ENCODE measurements around the gene AGBL3.
"Not testable (repeated sequence)": the region's sequence is repeated elsewhere in the genome, so short reads cannot be mapped to it uniquely, and the experiment has no call there.

AGBL3 gene

DNA sequence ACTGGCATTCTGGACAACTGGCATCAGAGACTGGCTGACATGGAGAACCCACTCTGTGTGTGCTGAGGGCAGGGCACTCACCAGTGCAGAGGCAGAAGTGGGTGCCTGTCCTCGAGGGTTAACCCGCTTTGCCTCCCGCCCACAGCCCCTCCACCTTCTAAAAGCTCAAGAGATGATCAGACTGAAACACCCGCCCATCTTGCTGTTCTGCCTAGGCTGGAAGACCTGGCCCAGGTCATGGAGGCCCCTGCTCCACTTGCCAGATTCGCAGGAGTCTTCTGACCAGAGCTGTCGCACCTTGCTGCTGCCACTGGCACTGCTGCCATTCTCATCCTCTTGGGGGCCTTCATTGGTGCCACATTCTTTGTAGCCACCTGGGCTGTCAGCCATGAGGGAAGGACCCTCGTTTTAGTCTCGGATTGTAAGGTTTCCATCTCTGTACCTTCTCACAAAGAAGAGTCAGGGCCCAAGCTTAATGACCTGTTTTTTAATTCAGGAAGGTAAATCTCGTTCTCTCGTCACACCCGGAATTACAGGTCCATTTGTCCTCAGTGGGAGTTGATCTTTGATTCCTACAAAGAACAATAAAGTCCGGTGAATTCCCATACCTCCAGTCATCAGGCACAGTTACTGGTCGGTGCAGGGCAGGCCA, 182.3 kb downstream of the AGBL3 start:
- DNase-seq (ENCODE audit: low read depth in 2 of 2): no peak

DNA sequence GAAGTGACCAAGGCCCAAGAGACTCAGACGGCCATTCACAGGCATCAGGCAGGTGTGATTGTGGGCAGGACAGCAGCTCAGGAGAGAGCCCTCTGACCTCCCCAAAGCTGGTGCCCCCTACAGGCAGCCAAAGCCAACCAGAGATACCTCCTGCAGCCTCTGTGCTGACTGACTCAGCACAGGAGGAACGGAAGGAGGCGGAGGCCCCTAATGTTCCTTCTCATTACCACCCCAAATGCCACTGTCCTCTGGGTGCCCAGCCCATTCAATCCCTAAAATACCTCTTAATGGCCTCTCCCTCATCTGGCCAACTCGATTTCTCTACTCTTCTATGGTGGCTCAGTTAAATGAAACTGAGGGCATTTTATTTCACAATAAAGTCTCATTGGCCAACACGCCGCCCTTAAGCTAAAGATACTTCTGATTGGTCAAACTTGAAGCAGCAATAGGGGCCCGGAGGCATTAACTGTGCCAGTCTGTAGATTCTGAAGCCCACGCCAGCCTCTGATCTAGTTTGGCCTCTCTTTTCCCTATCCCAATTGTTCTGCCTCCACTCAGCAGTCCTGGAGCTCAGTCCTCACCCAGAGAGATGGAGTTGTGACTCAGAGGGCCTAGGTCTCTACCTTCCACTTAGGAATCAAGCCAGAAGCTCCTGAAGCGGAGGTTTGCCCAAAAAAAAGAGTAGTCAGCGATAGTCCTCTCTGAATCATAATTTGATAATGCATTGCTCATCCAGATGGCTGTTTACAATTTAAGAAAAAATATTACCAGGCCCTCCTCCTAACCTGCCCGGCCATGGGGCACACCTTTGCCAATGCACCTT, 183.0 kb downstream of the AGBL3 start:
- peak in 1 of 2 donors; percentile 34 for DNase-seq (ENCODE audit: low read depth in 2 of 2)

DNA sequence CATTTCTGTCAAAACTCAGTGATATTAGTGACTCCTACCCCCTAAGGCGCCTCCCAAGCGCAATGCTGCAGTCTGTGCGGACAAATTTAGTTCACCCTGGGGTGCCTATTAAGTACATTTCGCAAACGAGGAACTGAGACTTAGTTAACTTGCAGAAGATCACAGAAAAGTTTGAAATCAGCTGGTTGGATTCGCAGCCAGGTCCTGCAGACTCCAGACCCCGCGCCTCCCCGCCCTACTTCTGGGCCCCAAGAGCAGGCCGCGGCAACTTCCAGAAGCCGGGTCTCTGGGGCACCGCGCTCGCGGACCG, 183.6 kb downstream of the AGBL3 start:
- no peak for DNase-seq (ENCODE audit: low read depth in 2 of 2)

DNA sequence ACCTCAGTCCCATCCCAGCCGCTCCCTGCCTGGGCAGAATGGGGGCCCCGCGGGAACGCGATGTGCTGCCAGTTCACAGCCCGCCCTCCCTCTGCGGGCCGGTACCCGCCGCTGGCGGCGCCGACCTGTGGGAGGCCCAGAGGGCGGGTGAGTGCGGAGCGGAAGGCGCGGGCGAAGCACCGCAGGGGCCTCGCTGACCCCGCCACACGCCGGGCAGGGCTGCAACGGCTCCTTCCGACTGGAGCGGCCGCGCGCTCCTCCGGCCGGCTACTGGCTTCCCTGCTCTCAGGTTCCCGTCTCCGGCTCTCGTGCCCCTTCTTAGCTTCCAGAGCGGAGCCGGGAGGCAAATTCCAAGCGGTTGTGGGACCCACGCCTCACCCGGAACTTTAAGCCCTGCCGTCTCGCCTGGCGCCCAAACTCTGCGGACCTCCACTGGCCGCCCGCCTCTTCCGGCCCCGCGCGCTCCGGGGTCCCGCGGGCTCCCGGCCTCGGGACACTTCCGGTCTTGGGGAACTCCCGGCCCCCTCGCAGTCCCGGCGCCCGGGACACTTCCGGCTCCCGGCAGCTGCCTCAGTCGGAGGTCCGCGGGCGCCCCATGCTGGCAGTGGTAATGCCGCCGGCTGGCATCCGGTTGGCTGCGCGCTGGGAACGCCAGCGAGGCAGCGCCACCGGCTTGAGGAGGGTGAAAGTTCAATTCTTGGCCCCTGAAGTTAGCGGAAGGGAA, 184.1 kb downstream of the AGBL3 start, which contains the start of gene CYREN:
CYREN (minus strand) TSS at position 434 of the 724 bp plus-strand sequence. CDS start 1,785 bp downstream, outside the sequence.
- DNase-seq (ENCODE audit: low read depth in 2 of 2): peak; percentile 80 to 81

DNA sequence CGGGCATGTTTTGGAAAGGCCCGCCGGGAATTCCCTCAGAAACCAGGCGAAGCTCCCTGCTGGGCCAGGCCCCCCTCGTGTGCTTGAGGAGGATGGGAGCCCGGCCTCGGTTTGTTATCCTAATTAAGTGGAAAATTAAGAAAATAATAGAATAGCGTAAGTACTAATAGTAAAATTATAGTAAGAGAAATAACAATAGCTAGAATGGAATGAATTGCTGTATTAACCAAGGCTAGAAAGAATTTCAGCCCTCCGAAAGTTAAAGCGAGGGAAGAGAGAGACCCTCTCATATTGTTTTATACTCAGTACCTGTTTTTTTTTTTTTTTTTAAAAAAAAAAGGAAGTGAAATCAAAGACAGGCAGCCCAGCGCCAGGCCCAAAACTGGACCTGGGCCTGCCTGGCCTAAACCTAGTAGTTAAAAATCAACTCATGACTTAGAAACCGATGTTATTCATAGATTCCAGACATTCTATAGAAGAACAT, 184.7 kb downstream of the AGBL3 start:
- not testable (repeated sequence) for DNase-seq (ENCODE audit: low read depth in 2 of 2)

DNA sequence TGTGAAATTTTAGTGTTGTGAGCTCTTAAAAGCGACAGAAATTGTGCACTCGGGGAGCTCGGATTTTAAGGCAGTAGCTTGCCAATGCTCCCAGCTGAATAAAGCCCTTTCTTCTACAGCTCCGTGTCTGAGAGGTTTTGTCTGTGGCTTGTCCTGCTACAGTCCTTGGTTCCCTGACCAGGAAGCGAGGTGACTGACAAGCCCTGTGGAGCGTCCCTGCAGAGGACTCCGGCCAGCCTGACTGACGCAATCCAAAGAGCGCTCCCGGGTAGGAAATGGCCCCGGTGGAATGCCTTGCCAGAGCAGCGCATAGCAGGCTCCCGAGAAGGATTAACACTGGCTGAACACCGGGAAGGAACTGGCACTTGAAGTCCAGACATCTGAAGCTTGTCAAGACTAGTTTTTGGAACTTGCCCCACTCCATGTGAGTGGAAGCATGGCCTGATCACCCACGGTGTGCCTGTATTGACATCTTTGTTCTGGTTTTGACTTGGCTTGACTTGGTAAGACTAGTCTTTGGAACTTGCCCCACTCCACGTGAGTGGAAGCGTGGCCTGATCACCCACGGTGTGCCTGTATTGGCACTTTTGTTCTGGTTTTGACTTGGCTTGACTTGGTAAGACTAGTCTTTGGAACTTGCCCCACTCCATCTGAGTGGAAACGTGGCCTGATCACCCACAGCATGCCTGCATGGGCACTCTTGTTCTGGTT, 185.4 kb downstream of the AGBL3 start:
- DNase-seq (ENCODE audit: low read depth in 2 of 2): not testable (repeated sequence)

DNA sequence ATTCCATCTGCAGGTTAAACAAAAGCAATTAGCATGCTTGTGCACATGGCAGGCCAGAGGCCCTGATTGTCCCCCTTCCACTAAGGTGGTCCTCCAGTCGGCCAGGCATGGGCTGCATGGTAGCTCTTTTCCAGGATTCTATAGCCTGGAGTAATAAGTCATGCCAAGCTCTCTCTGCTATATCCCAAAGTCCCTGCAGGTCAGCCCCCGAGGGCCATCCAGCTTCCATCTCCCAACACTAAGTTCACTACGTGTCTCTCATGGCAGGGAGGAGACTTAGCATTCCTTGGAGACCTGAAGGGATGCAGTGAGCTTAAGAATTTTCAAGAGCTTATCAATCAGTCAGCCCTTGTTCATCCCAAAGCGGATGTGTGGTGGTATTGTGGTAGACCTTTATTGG, 187.6 kb downstream of the AGBL3 start:
- DNase-seq (ENCODE audit: low read depth in 2 of 2): not testable (repeated sequence)

DNA sequence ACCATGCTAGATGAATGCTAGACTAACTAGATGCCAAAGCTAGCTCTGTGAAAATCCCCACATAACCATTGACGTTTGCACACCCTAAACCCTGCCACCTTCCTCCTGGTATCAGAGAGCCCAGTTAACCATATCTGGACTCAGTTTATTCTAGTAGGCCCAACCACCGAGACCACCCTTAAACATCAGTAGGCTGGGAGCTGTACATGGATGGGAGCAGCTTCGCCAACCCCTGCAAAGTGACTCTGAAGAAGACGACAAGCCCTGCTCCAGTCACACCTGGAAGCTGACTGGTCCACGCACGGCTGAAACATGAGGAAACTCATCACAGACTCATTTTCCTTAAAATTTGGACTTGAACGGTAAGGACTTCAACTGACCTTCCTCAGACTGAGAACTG, 188.6 kb downstream of the AGBL3 start:
- no peak for DNase-seq (ENCODE audit: low read depth in 2 of 2)

DNA sequence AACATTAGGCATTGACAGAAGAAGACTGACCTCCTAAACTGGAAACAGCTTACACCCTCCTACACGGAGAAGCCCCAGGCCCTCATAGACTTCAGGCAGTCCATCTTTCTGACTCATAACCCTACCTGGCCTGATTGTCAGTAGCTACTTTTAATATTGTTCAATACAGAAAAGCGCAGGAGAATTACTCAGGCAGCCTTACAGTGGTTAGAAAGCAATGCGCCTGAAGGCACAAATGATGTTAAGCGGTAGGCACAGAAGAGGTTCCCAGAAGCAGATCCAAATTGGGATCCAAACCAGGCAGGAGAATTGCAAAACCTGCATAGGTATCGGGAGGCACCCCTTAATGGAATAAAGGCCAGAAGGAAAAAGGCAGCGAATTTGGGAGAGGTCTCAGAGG, 189.6 kb downstream of the AGBL3 start:
- DNase-seq (ENCODE audit: low read depth in 2 of 2): no peak

DNA sequence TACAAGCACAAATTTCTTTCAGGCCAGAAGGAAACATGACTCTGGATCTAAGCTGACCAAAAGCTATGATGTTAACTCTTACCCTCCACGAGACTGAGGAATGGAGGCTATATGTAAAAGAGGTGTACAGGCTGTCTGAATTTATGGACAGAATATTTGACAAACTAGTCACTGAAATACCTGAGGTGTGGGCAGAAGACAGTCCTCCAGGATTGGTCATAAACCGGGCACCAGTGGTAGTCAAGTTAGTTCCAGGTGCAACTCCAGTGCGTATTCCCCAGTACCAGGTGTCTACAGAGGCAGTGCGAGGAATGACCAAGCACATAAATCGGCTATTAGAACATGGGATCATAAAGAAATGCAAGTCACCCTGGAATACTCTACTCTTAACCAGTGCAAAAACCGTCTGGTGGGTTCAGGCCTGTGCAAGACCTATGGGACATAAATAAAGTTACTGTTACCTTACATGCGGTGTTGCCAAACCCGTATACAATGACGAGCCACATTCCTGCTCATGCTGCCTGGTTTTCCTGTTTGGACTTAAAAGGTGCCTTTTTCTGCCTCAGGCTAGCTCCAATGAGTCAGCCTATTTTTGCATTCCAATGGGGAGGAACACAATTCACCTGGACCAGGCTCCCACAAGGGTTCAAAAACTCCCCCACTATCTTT, 190.9 kb downstream of the AGBL3 start:
- DNase-seq (ENCODE audit: low read depth in 2 of 2): no peak

DNA sequence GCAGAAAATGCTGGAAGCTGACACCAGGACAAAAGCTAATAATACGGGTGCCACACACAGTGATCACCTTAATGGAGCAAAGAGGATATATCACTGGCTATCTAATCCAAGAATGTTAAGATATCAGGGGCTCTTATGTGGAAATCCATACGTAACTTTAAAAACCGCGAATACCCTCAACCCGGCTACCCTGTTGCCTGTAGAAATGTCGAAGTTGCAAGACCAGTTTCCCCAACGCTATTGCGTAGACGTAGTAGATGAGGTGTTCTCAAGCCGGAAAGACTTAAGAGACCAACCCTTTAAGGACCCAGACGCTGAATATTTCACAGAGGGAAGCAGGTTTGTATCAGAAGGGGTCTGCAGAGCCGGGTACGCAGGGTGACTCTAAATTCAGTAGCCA, 192.1 kb downstream of the AGBL3 start:
- no peak for DNase-seq (ENCODE audit: low read depth in 2 of 2)

DNA sequence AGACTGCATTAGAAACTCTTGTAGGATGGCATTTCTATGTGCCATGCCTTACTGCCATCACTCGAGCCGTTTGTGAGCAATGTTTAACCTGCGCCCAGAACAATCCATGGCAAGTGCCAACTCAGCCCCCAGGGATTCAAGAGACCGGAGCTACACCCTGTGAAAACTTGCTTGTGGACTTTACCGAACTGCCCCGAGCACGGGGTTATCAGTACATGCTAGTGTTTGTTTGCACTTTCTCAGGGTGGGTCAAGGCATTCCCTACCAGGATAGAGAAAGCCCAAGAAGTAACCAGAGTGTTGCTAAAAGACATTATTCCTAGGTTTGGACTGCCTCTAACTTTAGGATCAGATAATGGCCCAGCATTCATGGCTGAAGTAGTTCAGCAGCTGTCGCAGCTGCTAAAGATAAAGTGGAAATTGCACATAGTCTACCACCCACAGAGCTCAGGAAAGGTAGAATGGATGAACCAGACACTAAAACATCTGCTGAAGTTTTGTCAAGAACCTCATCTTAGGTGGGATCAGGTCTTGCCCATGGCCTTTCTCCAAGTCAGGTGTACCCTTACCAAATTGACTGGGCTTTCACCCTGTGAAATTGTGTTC, 193.1 kb downstream of the AGBL3 start:
- DNase-seq (ENCODE audit: low read depth in 2 of 2): no peak

DNA sequence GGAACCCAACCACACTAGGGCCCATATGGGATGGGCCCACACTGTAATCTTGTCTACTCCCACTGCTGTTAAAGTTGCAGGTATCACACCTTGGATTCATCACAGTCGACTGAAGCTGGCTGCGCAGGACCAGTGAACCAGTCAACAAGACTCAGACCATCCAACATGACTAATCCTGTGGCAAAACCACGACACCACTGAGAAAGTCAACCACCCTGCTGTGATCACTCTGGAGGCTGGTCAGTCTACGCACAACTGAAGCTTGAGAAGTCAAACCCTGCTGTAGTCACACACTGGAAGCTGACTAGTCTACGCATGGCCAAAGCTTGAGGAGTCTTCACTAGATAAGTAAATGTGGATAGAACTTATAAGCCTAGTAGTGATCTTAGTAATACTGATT, 193.8 kb downstream of the AGBL3 start:
- no peak for DNase-seq (ENCODE audit: low read depth in 2 of 2)

DNA sequence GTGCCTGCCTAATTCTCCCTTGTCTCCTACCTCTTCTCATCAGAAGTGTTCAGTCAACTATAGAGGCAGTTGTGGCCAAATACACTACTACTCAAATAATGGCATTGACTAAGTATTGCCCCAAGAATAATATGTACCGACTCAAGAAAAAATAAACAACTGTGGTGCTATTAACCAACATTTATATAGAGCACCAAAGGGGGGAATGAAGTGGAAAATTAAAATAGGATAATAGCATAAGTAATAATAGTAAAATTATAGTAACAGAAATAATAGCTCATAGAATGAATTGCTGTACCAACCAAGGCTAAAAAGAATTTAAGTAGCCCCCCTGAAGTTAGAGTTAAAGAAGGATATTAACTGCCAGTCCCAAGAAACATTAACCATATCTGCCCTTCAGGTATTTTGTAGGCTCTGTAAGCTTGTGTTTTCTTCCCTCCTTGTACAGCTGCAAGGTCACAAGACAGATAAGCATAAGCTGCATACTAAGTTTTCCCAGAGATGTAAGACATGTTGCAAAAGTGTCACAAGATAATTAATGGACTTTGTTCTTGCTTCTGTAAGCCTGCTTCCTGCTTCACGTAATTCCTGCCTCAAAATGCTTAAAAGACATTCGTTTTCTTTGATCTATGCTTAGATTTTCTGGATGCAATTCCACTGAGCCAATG, 195.1 kb downstream of the AGBL3 start:
- no peak for DNase-seq (ENCODE audit: low read depth in 2 of 2)

DNA sequence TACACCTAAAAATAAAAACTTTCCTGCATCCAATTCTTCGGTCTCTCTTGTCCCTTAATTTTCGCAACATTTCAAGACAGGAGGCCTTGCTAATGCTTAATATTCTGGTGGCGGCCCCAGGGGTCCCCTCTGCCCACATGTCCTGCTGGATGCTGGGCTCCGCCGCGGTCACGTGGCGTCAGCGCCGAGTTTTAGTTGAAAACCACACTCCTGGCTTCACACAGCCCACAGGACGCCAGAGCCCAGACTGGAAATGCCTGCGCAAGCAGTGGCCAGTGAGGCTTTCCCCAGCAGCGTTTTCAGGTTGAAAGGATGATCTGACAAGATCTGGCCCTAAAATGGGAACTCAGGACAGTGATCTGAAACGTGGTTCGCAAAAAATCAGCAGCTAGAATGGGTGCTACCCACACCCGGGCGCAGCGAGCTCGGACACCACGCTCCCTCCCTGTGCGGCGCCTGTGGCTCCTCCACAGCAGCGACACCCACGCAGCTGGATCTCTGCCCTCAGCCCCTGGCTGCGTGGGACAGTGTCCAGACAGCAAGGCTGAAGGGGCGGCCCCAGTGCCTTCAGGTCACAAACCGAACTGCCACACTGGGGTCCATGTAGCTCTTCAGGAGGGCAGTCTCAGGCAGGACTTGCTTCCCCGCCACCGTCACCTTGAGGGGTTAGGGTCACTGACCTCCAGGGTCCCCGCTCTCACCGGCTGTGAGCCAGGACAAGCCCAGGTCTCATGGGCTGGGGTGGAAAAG, 195.8 kb downstream of the AGBL3 start:
- no peak for DNase-seq (ENCODE audit: low read depth in 2 of 2)

DNA sequence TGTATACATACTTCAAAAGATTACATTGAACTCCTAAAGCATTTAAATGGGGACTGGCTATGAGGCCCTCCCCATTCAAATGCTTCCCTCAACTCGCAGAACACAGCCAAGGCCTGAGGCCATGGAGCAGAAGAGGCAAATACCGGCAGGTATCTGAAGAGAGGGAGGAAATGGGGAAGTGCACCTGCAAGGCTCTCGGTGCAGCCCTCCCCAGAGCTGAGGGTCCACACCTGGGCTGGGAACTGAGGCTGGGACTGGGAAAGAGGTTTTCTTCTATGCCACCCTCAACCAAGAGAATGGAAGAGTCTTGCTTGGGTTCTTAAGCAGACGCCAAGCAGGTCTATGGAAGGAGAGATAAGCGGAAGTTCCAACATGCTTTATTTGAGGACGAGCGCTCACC, 197.2 kb downstream of the AGBL3 start:
- no peak for DNase-seq (ENCODE audit: low read depth in 2 of 2)

DNA sequence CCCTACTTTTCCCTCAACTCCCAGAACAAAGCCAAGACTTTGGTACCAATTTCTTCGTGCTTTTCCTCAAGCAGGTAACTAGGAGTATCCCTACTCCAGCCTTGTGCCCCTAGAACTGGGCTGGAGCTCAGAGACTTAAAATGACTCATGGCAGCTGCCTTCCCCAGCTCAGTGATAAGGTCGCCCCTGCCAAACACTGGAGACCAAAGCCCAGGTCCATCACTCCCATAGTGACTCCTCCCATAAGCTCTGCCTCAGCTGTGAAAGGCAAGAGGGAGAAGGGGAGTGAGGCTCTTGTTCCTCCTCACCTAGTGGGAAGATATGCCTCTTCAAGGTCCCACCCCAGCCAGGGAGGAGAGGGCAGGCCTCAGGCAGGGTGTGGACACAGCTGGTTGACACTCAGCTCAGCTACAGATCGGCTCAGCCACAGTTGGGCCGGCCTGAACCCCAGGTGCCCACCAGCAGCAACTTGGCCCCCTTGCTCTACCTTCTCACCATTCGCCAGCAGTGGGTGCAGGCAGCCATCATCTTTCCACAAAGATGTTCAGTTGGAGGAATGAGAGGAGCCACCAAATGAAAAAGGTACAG, 198.0 kb downstream of the AGBL3 start:
- no peak for DNase-seq (ENCODE audit: low read depth in 2 of 2)

Data from activated CD8-positive, alpha-beta memory T cell treated with anti-CD3 and anti-CD28 coated beads for 4 hours (primary cell).